B cell (primary cell): ENCODE data around the gene CSNK1E.

Experiments
- EZH2 ChIP-seq: IDR thresholded peaks from 2 replicates; pipeline ENCODE4 v1.6.1; 2012; ENCODE audit warnings: borderline replicate concordance, low read depth, mild to moderate bottlenecking, moderate library complexity, low read length; ENCODE audit not compliant: insufficient read depth, poor library complexity, severe bottlenecking
- TF ChIP-seq, protein P1 (sequence below): fragments of 200-600 bp; IDR thresholded peaks from one replicate; pipeline ENCODE4 v1.8.0; 2022; ENCODE audit warnings: antibody characterized with exemption, mild to moderate bottlenecking

DNA sequence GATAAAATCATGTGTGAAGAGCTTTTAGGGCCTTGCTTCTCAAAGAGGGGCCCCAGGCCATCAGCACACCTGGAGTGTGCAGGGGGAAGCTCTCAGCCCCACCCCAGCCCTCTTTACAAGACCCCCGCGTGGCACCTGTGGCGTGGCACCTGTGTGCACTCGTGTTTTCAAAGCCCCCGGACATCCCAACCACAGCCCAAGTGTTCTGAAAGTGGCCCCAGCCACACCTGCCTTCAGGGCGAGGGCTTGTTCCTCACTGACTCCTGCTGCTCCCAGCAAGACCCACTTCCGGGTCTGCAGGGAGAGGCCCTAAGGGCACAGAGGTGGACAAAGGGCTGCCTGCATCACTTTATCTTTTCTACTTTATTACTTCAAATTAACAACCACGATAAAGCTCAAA, 26.9 kb downstream of the CSNK1E start:
- TF ChIP-seq, protein P1, sequence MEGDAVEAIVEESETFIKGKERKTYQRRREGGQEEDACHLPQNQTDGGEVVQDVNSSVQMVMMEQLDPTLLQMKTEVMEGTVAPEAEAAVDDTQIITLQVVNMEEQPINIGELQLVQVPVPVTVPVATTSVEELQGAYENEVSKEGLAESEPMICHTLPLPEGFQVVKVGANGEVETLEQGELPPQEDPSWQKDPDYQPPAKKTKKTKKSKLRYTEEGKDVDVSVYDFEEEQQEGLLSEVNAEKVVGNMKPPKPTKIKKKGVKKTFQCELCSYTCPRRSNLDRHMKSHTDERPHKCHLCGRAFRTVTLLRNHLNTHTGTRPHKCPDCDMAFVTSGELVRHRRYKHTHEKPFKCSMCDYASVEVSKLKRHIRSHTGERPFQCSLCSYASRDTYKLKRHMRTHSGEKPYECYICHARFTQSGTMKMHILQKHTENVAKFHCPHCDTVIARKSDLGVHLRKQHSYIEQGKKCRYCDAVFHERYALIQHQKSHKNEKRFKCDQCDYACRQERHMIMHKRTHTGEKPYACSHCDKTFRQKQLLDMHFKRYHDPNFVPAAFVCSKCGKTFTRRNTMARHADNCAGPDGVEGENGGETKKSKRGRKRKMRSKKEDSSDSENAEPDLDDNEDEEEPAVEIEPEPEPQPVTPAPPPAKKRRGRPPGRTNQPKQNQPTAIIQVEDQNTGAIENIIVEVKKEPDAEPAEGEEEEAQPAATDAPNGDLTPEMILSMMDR = no peak
- no peak for TF ChIP-seq EZH2
